ENCODE results near the gene EGFR.

EGFR gene

DNA sequence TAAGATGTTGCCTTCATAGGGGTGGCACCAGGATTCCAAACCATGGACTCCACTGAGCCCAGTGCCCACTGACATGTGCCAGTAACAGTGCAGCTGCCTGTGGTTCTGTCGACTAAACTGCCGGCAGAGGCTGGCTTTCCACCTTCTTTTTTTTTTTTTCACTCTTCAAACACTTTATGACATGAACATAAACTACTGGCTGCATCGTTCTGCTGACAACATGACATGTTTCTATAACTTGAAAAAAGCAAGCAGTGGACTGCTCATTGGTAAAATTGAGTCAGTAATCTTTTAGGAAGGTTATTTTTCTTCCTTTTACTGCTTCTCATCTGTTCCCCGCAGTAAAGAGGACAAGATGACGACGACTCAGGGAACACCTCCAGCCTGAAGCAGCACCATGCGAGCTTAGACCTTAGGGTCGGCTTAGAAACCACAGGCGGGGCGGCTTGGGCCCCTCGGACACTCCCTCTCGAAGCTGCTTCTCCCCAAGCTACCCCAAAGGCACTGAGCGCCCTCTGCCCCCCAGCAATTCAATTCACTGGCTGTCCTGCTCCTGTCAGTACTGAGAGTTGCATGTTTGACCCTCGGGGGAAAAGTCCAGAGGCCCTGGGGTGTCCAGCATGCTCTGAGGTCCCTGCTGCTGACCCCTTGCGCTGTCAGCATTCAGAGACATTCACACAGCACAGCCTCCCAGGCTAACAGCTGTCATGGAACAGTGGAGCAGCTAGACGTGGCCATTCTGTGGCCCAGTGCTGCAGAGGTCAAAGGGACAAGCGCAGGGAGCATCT, 112.5 kb downstream of the EGFR start:
- FAIRE-seq, result no peak

DNA sequence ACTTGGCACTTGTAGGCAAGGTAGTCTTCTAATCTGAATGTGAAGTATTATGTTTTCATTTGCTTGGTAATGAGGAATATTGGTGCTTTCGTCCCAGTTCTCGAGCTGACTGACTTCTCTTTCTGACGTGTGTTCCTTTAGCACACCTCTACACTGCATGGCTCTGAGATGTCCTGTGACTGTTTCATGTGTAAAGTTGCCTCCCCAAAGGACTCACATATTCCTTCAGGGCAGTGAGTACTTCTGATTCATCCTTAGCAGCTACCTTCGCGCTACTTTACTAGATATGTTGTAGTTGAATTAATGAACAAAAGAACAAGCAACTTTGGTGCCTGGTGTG, 113.7 kb downstream of the EGFR start:
- FAIRE-seq, result no peak

DNA sequence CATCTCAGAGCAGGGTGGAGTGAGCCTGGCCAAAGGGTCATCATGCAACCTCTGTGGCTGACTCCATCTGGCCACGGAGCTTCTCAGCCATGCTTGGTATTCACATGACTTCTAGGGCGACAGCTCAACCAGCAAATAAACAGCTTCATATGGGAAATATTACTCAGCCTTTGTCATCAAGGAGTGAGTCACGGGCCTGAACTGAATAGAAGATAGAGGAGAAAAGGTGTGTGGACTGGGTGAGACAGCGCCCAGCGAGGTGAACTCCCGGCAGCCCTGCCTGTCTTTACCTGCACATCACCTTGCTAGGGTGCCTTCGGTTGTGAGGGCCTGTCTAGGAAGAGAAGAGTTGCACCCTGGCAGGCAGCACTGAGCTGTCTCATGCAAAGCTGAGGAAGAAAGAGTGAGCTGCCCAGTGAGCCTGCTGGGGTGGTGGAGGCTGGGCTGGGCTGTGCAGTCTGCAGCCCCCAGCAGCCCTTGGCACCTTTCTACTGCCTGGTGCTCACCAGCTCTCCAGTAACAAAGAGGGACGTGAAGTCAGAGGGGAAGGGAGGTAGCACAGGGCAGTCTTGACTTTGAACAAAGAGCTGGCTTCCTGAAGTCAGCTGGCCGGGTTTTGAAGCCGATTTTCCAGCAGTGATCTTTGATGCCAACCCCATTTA, 114.2 kb downstream of the EGFR start:
- FAIRE-seq, result no peak

DNA sequence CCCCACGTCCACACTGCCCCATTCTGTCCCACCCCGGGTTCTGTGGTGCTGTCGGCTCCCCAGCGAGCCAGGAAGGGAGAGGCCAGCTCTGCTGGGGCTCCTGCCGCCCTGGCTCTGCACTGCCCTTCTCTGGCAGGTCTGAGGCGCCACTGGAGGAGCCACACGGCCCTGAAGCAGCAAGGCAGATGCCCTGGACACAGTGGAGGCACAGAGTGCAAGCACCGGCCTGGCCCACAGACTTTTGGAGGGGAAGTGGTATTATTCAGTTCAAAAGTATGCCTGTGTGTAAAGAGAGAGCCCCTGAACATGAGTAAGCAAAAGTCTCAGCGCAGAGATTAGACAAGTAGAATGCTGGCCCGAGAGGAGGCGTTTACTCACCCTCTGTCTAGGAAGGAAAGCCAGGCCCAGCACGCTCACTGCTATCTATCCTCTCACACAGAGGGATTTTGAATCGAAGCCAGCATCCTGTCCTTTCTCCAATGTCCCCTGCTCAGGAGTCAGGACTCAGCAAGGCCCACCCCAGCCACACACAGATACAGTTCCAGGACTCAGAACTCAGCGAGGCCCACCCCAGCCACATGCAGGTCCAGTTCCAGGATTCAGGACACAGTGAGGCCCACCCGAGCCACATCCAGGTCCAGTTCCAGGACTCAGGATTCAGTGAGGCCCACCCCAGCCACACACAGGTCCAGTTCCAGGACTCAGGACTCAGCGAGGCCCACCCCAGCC, 115.0 kb downstream of the EGFR start:
- FAIRE-seq, result no peak

DNA sequence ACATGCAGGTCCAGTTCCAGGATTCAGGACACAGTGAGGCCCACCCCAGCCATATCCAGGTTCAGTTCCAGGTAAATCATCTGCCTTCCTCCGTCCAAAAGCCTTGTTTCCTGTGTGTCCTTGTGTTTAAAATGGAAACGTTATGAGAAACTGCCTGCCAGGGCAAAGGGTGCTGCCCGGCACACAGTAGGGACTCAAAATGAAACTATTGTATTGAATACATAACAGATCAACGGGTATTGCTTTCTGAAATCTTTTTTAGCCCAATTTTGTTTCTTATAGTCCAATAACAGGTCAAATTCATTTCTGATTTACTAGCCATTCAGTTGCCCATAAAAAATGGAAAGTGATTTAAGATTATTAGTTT, 115.5 kb downstream of the EGFR start:
- FAIRE-seq, result no peak

DNA sequence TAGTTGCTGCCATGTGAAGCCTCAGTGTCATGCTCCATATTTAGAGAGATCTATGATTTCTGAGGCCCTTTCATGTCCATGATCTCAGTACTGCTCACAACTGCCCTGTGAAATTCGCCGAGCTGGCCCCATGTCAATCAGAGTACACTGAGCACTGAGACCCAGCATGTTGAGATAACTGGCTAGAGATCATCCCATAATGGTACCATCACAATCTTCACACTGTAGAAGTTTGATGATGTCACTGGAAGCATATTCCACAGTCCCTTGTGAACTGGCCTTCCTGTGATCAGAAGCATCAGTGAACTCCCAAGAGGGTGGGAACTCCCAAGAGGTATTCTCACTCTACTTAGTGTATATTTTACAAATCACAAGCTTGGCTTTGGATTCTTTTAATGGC, 116.0 kb downstream of the EGFR start:
- FAIRE-seq, result no peak

DNA sequence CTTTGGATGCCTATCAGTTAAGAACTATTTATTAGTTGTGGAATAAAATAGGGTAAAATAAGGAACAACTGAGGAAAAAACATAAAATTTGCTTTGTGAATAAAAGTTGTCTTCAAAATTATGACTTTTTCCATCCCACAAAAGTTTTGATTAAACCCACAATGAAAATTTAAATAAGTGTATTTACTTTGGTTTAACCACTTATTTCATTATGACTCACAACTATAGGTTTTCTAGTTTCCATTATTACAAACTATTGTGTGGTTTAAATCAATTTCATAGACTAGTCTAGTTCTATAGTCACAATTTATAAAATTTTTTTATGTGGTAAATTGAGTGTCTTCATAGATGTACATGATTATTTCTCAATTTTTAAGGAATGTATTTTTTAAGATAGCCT, 116.6 kb downstream of the EGFR start:
- no peak for FAIRE-seq

DNA sequence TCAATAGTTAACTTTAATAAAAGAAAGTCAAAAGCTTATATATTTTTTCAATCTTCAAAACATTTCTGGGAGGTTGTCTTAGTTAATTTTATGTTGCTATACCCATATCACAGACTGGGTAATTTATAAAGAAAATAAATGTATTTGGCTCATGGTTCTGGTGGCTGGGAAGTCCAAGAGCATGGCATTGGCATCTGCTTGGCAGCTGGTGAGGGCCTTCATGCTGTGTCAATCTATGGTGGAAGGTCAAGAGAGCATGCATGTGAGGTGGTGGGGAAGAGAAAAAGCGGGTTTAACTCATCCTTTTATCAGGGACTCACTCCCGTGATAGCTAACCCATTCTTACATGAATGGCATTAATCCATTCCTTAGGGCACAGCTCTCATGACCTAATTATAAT, 119.8 kb downstream of the EGFR start:
- FAIRE-seq, result no peak

DNA sequence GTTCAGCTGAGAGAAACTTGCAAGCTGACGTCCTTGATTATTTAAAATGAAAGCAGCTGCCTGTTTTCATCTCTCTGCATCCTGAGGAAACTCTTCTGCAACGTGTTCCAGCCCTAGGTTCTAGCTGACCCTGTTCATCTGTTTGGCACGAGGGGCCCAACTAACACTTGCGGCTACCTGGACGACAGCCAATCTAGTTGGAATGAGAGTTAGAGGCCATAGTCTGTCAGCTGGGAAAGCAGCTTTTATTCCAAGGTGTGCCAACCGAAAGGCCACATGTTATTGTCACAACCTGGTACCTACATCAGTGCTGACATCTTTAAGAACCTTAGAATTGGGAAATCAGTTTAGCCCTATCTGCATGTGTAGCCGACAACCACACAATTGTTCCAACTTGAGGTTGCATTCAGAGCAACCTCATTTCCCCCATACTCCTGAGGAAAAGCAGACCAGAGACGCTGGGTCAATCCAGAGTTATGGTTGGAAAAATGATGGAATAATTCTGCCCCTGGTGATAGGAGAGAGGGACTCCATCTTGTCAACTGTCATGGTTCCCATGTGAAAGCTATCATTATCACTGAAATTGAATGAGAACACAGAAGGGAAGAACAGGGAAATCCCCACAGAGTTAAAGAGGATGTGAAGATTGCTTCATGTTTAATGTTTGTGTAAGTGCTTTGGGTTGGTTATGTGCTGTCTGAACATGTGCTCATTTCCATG, 121.6 kb downstream of the EGFR start:
- no peak for FAIRE-seq

DNA sequence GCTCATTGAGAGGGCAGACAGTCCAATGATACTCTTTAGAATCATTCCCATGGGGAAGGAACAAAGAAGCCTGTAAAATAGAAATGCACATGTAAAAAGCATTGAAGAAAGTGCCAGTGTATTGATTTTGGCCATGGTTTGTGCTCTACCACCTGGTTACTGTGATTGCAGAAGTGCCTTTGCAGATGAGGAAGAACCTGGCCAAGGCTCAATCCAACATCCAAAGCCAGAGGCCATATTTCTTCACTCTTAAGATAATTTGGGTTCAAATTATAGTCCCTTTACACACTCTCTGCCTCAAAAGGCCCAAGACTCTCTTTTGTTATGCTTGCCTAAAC, 122.1 kb downstream of the EGFR start:
- FAIRE-seq, result no peak

DNA sequence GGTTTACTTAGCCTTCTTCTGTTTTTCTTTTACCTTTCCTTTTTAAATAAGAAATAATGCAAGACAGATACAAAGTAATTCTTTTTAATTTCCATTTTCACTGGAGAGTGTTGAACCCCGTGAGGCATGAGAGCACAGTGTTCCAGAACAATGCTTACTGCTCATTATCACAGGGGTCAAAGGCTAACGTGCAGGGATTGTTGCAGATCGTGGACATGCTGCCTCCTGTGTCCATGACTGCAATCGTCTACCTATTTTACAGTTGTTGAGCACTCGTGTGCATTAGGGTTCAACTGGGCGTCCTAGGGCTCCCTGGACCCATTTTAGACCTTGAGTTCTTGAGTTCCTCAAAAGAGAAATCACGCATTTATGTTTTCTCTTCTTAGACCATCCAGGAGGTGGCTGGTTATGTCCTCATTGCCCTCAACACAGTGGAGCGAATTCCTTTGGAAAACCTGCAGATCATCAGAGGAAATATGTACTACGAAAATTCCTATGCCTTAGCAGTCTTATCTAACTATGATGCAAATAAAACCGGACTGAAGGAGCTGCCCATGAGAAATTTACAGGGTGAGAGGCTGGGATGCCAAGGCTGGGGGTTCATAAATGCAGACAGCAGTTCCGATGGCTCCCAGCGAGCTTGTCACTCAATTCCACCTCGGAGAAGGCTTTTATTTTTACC, 124.2 kb downstream of the EGFR start:
- FAIRE-seq, result no peak

DNA sequence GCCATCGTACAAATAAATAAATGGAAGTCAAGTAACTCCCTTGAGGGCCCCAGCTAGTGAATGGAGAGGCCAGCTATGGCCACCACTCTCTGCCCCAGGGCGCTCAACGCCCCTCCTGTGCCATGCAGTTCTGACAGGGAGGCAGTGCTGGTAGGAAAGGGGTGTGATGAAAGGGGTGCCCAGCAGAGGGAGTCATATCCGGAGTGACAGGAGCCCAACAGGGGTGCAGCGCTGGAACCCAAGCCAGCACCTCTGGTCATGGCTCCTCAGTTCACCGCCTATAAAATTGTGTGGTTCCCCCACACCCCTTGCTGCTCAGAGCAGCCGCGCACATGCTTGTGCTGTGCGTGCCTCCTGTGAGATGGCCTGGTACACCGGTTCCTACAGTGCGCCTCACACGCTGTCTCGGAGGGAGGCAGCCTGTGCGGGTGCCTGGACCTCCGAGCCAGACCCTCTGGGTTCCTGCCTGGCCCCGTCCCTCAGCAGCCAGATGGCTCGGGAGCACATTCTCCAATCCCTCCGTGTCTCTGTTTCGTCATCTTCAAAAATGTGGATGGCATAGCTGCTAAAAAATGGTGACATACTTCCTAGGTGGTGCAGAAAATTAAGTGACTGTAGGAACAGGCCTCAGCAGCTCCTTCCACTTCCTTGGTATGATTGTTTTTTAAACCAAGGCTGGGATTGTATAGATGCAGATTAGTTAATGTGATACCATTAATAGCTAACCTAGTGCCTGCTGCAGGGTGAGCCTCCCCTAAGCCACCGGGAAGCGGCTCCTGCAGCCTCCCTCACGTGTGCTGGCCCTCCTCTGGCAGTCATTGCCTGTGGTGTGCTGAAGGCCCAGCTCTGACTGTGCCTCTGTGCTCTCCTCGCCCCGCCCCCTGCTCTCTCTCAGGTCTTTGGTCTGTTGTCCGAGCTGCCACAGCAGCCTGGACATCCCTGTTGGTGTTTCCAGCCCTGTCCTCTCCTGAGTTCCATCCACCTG, 125.8 kb downstream of the EGFR start:
- no peak for FAIRE-seq

DNA sequence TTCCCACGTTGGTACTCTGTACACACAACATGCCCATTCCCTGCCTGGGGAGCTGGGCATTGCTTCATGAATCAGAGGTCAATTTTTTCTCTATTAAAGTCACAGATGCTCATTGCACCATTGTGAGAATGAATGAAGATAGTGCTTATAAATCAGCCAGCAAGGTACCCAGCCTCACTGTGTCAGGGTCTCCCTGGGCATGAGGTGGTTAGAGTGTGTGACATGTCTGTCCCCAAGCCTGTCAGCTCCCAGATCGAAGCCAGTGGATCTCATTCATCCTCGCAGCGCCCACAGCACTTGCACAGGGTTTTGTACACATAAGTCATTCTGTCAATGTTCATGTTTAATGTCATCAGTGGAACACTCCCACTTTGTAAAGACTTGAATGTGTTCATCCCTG, 126.8 kb downstream of the EGFR start:
- FAIRE-seq, result no peak

DNA sequence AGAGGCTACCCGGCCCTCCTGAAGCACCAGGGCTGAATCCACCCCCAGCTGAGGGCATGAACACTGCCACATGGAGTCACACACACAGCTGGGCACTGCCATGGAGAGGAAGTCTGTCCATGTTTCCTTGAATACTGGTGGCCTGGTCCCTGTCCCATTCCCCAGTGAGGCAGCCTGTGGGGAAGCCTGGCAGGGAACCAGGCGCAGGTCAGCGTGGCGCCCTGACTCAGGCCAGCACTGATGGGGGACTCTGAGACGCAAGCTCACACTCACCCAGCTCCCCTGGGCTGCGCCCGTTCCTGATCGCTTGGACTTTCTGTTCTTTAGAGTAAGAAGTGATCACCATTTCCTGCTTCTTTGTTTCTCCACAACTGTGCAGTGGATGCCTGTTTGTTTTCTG, 128.3 kb downstream of the EGFR start:
- no peak for FAIRE-seq

DNA sequence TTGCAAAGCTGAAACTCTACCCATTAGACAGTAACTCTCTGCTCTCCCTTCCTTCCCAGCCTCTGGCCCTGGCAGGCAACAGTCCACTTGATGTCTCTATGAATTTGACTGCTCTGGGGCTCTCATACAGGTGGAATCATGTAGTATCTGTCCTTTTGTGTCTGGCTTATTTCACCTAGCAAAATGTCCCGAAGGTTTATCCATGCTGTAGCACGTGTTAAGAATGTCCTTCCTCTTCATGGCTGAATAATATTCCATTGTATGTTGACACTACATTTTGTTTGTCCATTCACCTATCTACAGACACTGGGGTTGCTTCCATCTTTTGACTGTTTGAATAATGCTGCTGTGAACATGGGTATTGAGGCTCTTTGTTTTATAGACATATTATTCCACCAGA, 128.9 kb downstream of the EGFR start:
- FAIRE-seq, result no peak

DNA sequence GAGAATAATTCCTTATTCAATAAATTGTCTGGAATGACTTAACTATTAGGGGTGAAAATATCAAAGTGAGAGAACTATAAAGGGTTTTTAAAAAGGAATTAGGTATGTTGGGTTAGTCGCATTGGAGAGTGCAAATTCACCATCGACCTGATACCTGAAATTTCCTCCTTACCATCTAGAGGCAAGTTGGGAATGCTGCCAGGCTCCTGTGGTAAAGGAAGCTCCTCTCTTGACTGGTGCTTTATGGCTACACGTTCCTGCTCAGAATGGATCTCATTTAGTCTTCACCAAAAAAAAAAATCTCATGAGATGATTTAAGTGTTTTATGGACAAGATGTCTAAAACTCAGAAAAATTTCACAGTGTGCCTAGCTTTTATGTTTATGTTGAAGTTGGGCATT, 129.8 kb downstream of the EGFR start:
- no peak for FAIRE-seq

DNA sequence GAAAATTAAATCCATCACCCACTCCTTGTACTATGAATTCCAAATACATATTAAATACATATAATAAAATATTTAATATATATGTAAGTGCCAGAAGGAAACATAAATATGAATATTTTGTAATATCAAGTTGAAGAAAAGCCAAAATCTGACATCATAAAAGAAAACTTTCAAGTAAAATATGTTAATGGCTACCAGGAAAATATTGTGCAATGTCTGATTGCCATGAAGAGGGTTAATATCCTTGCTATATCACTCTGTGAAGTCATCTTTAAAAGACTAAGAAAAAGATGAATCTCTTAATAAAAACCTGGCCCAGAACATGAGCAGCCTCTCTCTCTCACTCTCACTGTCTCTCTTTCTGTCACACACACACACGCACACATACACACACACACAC, 130.2 kb downstream of the EGFR start:
- FAIRE-seq, result no peak

DNA sequence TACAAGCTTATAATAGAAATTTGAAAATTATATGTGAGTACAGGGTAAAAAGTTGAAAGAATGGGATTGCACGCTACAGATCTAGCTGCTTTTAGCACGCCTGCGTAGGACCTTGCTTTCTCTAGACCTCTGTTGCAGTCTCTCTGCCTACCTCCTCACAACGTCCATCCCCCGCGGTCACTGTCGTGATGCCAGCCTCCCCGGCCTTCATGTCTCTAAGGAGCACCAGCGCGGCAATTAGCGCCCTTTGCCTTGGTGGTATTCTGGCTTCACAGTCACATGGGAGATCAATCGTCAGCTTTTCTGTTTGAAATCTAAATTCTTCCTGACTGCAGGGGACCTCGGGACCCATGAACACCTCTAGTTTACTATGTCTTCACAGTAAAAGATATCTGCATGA, 131.3 kb downstream of the EGFR start:
- FAIRE-seq, result no peak

DNA sequence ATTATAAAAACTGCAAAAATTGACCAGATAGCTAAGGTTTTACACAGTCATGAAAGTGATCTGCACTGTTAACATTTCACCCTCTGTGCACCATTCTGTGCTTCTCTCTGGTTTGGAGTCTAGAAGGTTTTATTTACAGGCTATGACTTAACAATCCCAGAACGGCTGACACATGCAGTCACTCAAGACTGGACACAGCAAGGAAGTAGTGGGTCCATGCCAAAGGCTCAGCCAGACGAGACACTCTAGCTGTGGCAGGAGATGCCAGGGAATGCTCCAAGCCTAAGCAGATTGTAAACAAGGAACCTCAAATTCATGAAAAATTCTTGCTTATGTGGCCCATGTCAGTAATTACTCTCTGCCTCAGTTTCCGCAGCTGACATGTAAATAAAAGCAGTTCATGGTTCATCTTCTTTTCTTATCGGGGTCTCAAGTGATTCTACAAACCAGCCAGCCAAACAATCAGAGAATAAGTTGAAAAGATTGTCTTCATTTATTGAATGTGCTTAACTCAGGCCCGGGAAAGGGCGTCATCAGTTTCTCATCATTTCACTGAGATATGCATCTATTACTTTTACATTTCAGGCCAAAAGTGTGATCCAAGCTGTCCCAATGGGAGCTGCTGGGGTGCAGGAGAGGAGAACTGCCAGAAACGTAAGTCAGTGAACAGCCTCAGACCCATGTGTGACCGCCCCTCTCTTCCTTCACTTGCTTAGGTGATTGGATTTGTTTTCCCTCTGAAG, 132.1 kb downstream of the EGFR start:
- no peak for FAIRE-seq

DNA sequence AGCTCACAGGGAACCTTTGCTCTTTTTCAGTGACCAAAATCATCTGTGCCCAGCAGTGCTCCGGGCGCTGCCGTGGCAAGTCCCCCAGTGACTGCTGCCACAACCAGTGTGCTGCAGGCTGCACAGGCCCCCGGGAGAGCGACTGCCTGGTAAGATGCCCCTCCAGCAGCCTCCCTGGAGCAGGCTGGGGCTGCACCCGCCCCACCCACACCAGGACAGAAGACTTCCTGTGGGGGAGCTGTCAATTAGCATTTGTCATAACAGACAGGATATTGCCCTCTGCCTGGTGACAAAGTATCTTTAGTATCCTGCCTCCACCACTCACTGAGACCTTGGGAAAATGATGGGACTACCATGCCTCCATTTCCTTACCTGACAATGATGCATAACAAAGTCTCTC, 133.7 kb downstream of the EGFR start:
- no peak for FAIRE-seq

DNA sequence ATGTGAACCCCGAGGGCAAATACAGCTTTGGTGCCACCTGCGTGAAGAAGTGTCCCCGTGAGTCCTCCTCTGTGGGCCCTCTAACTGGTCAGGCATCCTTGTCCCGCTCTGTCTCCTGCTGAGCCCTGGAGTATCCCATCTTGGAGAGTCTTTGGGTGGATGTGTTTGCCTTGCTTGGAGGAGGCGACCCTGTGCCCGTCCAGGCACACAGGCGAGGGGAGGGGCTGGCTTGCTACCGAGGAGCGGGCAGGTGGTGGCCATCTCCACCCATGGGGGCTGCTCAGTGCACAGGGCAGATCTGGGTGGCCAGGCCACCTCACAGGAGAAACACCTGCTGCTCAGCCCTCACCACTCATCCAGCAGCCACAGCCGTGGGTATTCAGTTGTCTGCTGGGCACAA, 135.3 kb downstream of the EGFR start:
- no peak for FAIRE-seq
